HG03097 (cell line): ENCODE data around the gene ERG.

Source experiments
- ATAC-seq: cut with Tn5 transposase; IDR thresholded peaks from one replicate; pipeline ENCODE4 v1.9.1; 2021; ENCODE audit not compliant: unreplicated experiment, low FRiP score

The ERG gene

GRCh38 chr21:38365521-38365920 lies 132.8 kb downstream of the ERG start:
- ATAC-seq = no peak

- no peak for ATAC-seq
Measured at GRCh38 chr21:38363693-38364092, 134.6 kb downstream of the ERG start.

GRCh38 chr21:38361324-38361723 lies 137.0 kb downstream of the ERG start:
- ATAC-seq = no peak

- ATAC-seq = no peak
Measured at GRCh38 chr21:38359835-38360234, 138.4 kb downstream of the ERG start.

- ATAC-seq = no peak
Measured at GRCh38 chr21:38359090-38359489, 139.2 kb downstream of the ERG start.

- ATAC-seq = no peak
Measured at GRCh38 chr21:38358666-38359065, 139.6 kb downstream of the ERG start.

- no peak for ATAC-seq
Measured at GRCh38 chr21:38358098-38358497, 140.2 kb downstream of the ERG start.

GRCh38 chr21:38356883-38357625 lies 141.2 kb downstream of the ERG start:
- ATAC-seq = no peak

GRCh38 chr21:38355992-38356781 lies 142.1 kb downstream of the ERG start:
- ATAC-seq = no peak

- no peak for ATAC-seq
Measured at GRCh38 chr21:38355353-38355752, 142.9 kb downstream of the ERG start.

- ATAC-seq = no peak
Measured at GRCh38 chr21:38354746-38355145, 143.5 kb downstream of the ERG start.

- ATAC-seq = no peak
Measured at GRCh38 chr21:38354231-38354630, 144.0 kb downstream of the ERG start.

- ATAC-seq = no peak
Measured at GRCh38 chr21:38352536-38353219, 145.6 kb downstream of the ERG start.

GRCh38 chr21:38351961-38352521 lies 146.2 kb downstream of the ERG start:
- no peak for ATAC-seq

GRCh38 chr21:38351176-38351959 lies 146.9 kb downstream of the ERG start:
- ATAC-seq = no peak

GRCh38 chr21:38350684-38351083 lies 147.6 kb downstream of the ERG start:
- no peak for ATAC-seq

- ATAC-seq = no peak
Measured at GRCh38 chr21:38349977-38350376, 148.3 kb downstream of the ERG start.

GRCh38 chr21:38349111-38349746 lies 149.0 kb downstream of the ERG start:
- ATAC-seq = no peak

GRCh38 chr21:38346286-38346685 lies 152.0 kb downstream of the ERG start:
- ATAC-seq = no peak

GRCh38 chr21:38343691-38344090 lies 154.6 kb downstream of the ERG start:
- ATAC-seq = no peak
